BJ (cell line): ENCODE data around the gene NRP2. TPM values are rescaled to one million over a fixed set of nuclear protein-coding genes. Genes with fewer than 3 reads are reported as not detected.

ENCODE experiments used
- CTCF ChIA-PET: fragments of 350-600 bp; formaldehyde crosslinking; extraction: SDS; loops from one replicate; lab custom pipeline; 2021; ENCODE audit warnings: antibody characterized with exemption, inconsistent platforms; lab: Yijun Ruan, JAX
- POLR2A ChIA-PET: fragments of 300-600 bp; sonication (Branson Sonifier 250); formaldehyde crosslinking; extraction: SDS; loops from one replicate; lab custom pipeline; 2021; ENCODE audit warnings: antibody characterized with exemption; lab: Charles Lee
- DNase-seq: peaks from one replicate; pipeline ENCODE4 v3.0.0-alpha.2; 2011; ENCODE audit warnings: low read depth
- H3K27me3 ChIP-seq: 2 replicates; pipeline ENCODE4 v1.6.0; 2011; ENCODE audit warnings: low read length; ENCODE audit not compliant: control insufficient read depth, insufficient read depth
- H3K36me3 ChIP-seq: 2 replicates; pipeline ENCODE4 v1.5.1; 2011; ENCODE audit warnings: low read length; ENCODE audit not compliant: control insufficient read depth, insufficient read depth
- H3K4me3 ChIP-seq: 2 replicates; pipeline ENCODE4 v1.5.1; 2011; ENCODE audit warnings: low read depth, mild to moderate bottlenecking, control low read depth, low read length
- CTCF ChIP-seq: IDR thresholded peaks from 2 replicates; pipeline ENCODE4 v1.5.1; 2011; ENCODE audit warnings: low read depth, mild to moderate bottlenecking, control low read depth, inconsistent platforms, low read length, moderate library complexity; ENCODE audit not compliant: insufficient read depth
- polyA plus RNA-seq: library from polyadenylated mRNA; depleted of rRNA; stranded (reverse); fragments of >200 nt; gene quantifications from 2 replicates; pipeline ENCODE4 v1.2.3, GENCODE V29; 2011

Gene NRP2
- polyA plus RNA-seq, 1 experiment = 19.7 TPM

- ChIA-PET CTCF (no interaction called here), POLR2A (no interaction called here)
- TF ChIP-seq CTCF = no peak
- Histone ChIP-seq H3K27me3 (no peaks in the 10 kb centered on the region), H3K36me3 (no peaks in the 10 kb centered on the region), H3K4me3 (no peak overlapping the region)
- DNase-seq = no peak
These were observed 31.9 kb downstream of the NRP2 start for GRCh38 chr2:205714058-205714776.

GRCh38 chr2:205714789-205715720, 32.8 kb downstream of the NRP2 start:
- DNase-seq = no peak
- no peak for TF ChIP-seq CTCF
- Histone ChIP-seq H3K27me3 (no peaks in the 10 kb centered on the region), H3K36me3 (no peaks in the 10 kb centered on the region), H3K4me3 (no peak overlapping the region)
- ChIA-PET POLR2A (no interaction called here), CTCF (no interaction called here)

- Histone ChIP-seq H3K36me3 (no peaks in the 10 kb centered on the region), H3K27me3 (no peaks in the 10 kb centered on the region), H3K4me3 (no peak overlapping the region)
- no peak for DNase-seq
- ChIA-PET POLR2A (no interaction called here), CTCF (interaction anchor here (0.7 to 1.0 kb wide), 2 partner anchors 13 to 51 kb away, joined by 3 read pairs; no protein-coding TSS in a partner anchor)
- peak; percentile 23; the same call in 1 of the 2 replicates for TF ChIP-seq CTCF
These were observed 33.7 kb downstream of the NRP2 start for GRCh38 chr2:205715831-205716525.

DNA sequence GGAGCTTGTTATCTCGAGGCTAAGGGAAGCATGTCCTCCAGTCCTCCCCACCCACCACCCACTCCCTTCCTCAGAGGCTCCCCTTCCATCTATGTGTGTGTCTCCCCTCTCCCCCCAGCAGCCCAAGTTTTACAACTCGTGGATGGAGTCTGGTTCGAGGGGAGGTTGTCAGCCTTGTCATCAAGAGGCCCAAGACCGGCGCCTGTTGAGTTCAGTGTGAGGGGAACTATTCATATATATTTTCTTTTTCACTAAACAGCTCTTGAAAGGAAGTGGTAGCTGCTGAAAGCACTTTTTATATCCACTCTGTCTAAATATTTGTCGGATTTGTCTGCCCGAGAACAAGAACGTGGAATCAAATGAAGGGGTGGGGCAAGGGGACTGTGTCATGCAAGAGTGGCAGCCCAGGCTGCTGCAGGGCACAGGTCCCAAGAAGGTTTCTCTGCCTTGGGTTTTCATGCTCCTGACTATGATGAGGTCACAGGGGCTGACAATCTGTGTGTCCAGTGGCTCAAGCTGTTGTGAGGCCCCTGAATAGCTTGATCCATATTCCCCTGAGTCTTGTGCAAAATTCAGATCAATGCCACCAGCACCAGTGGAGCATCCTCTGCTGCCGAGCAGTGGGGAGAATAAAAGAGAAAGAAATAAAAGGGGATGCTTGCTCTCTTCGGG, 35.0 kb downstream of the NRP2 start:
- CTCF ChIA-PET = interaction anchor here (1.3 to 1.5 kb wide), 2 partner anchors 14 to 35 kb away, joined by 3 to 4 read pairs; partner anchors contain the start of gene NRP2
- POLR2A ChIA-PET = no interaction called here
- Histone ChIP-seq H3K27me3 (no peaks in the 10 kb centered on the region), H3K4me3 (no peak overlapping the region), H3K36me3 (no peaks in the 10 kb centered on the region)
- TF ChIP-seq CTCF = no peak
- no peak for DNase-seq
